Cardiac fibroblast (primary cell): Measurements from ENCODE around the gene CEPT1.

Source experiments
- DNase-seq, 2 donors: peaks; one replicate each; pipeline versions ENCODE4 v3.0.0 to v3.0.0-alpha.2; 2010; ENCODE audit warnings: low read depth in 2 of 2
- H3K4me3 ChIP-seq, 2 donors: replicated peaks in 1 of 2; 1 replicate in 1 of 2; 2 replicates in 1 of 2; pipeline ENCODE4 v1.5.1; 2011; ENCODE audit warnings: low read depth in 2 of 2, low read length in 2 of 2, mild to moderate bottlenecking in 2 of 2, moderate library complexity in 1 of 2
- TF ChIP-seq, protein P1 (sequence below): IDR thresholded peaks from one replicate; pipeline ENCODE4 v1.5.1; 2011; ENCODE audit warnings: low read depth, mild to moderate bottlenecking, low read length, inconsistent platforms

Gene CEPT1

DNA sequence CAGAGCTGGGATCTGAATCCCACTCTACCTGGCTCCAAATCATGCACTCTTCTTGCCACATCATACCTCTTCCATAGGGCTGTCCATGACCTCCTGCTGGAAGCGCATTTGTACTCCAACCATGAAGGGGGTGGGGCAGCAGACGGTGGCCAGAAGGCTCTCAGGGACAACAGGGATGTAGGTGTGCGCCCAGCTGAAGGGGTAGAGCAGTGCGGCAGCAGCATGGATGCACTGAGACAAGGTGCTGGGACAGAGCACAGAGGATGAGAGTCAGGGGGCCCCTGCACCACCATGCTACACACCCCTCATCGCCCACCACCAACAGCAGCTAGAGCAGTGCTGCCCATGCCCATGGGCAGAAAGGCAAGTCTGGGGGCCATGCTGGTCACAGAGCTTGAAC, 52.1 kb downstream of the CEPT1 start:
- TF ChIP-seq, protein P1, sequence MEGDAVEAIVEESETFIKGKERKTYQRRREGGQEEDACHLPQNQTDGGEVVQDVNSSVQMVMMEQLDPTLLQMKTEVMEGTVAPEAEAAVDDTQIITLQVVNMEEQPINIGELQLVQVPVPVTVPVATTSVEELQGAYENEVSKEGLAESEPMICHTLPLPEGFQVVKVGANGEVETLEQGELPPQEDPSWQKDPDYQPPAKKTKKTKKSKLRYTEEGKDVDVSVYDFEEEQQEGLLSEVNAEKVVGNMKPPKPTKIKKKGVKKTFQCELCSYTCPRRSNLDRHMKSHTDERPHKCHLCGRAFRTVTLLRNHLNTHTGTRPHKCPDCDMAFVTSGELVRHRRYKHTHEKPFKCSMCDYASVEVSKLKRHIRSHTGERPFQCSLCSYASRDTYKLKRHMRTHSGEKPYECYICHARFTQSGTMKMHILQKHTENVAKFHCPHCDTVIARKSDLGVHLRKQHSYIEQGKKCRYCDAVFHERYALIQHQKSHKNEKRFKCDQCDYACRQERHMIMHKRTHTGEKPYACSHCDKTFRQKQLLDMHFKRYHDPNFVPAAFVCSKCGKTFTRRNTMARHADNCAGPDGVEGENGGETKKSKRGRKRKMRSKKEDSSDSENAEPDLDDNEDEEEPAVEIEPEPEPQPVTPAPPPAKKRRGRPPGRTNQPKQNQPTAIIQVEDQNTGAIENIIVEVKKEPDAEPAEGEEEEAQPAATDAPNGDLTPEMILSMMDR: no peak
- no peak for DNase-seq
- no peak overlapping the region for H3K4me3 ChIP-seq

DNA sequence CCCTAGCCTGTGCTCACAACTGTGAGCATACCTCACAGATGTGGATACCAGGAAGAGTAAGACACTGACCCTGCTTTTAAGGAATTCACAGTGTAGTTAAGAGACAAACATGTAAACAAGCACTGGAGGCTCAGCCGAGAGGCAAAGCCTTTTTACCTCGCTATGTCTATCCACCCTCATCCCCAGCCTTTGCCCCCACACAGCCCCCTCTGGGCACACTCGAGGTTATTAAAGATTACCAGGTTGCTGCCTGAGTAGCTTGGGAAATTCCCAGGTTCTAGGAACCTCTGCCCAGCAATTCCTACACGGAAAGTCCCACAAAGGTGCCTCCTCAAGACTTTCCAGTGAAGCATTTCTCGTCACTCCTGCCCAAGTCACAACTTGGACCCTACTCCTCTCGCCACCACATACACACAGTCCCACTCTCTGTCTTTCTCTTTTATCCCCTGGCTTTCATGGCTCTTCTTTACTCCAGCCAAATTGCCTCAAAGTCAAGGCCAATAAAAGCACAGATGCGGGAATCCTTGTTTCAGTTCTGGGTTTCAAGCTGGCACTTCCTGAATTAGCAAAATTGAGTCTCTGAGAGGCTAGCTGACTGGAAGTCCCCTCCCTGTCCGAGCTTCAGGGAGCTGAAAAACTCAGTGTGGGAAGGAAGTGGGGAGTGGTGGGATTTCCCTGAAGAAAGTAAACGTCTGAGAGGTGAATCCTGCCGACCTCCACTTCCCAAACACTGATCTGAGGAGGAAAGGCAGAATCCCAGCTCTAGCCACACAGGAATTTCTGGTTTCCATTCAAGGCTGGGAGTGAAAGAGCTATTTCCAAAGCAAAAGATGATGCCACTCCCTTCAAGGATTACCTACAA, 52.9 kb downstream of the CEPT1 start:
- no peak for DNase-seq
- no peak overlapping the region for H3K4me3 ChIP-seq
- TF ChIP-seq, protein P1: no peak

DNA sequence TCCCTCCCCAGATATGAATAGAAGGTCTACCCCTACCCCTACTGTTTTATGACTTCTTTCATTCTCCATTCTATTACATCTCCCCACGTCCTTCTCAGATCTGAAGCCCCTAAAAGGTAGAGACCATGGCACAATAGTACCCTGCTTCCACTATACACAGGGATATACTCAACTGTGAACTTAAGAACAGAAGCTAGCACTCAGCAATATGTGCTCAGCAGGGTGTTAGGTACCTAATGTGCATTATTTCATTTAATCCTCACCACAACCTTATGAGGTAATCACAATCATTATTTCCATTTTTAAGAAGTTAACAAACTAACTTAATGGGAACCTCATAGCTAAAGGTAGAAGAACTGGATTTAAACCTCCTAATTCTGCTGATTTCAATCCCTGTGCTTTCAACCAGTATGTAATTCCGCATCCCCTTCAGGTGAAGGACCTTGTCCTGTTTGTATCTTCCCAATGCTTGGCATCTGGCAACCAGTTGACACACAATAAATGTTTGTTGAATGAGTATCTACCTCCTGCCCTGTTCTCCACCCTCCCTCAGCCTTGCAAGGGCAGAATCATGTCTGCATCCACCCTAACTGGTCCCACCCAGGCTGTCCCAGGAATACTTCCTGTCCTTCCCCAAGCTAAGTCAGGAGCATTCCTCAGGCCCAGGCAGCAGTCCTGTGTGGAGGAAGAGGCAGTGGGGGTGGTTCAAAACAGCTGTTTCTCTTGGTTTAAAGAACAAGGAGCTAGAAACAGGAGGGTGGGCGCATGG, 53.9 kb downstream of the CEPT1 start:
- no peak overlapping the region for H3K4me3 ChIP-seq
- no peak for DNase-seq
- TF ChIP-seq, protein P1: no peak

DNA sequence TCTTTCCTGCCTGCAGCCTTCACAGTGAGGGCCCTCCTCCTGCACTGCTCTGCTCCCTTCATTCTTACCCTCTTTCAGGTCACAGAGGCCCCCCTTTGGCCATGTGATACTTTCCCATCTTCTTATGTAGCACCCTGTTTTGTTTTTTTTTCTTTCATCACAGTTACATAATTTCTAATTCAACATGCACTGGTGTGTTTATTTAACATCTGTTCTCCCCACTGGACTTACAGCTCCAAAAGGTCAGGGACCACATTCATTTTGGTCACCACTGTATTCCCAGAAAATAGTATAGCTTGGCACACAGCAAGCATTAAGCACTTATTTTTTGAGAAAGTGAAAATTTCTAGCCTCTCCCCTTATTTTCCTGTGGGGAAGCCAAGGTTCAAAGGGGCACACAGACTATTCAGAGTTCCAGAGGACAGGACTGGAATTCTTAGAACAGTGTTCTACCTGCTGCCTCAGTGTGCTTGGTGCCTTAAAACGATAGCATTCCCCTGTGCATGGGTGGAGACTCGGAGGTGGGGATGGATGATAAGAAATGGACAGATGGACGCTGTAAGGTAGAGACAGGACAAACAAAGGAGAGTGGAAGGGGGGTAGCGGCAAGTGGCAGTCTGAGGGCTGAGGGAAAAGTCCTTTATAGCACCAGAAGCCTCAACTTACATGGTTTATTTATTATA, 55.1 kb downstream of the CEPT1 start:
- TF ChIP-seq, protein P1: no peak
- DNase-seq: no peak
- no peak overlapping the region for H3K4me3 ChIP-seq

DNA sequence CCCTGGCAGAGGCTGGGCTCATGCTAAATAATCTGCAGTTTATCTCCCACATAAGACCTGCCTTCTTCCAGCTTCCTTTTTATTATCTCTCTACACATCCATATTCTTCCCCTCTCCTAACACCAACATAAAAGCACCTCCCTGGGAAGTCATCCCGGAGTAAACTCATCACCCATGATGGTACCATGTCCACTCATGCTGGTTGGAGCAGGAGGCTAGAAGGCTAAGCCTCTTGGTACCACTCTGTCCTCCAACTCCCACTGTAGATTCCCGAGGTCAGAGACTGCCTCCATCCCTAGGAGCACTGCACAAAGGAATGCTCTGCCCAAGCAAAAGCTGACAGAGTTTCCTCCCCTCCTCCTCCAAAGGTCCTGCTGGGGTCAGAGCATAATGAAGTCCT, 56.2 kb downstream of the CEPT1 start:
- TF ChIP-seq, protein P1: no peak
- no peak overlapping the region for H3K4me3 ChIP-seq
- no peak for DNase-seq

DNA sequence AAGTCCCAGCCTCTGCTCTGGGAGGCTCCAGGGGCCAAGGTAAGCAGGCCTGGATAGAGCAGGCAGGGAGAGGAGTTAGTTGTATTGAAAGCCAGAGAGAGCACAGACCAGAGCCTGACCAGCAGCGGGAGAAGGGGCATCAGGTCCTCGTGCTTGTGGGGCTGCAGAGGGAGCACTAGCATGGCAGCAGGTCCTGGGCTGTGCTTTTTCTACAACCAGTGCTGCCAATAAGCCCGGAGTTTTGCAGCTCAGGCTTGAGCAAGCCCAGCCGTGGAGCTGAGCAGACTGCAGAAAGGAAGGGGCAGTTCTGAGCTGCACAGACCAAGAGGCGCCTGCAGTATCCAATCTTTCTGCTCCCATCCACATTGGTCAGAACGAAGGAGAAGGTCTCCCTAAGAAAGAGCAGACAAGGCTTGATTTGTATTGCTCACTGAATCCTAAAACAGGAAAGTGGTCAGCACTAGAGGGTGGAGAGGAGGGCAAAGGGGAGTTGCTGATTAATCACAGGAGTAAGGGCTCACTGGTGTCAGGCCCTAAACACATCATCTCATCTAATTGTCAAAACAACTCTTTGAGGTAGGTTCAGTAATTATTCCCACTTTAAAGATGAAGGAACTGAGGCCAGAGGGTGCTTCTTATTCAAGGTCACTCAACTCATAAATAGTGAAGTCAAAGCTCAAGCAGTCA, 57.7 kb downstream of the CEPT1 start:
- TF ChIP-seq, protein P1: peak; percentile 31
- H3K4me3 ChIP-seq: no peak overlapping the region
- peak; percentile 17 to 54 for DNase-seq
